ENCODE data around the gene HOXC13. TPM values are rescaled to one million over a fixed set of nuclear protein-coding genes. Genes with fewer than 3 reads are reported as not detected.

Gene HOXC13
- total RNA-seq = not detected

GRCh38 chr12:53938326-53939140 lies at the start of gene HOXC13:
TSS of gene HOXC13 (plus strand) at chr12:53938831. CDS start at chr12:53938907, 76 bp downstream.
- no peak within 1 kb of the TSS for H3K4me3 ChIP-seq
- H3K9me3 ChIP-seq = peaks cover 0 to 9% (median 0%) of the 10 kb centered on the region in 4 donors
- H3K27me3 ChIP-seq = peaks cover 0 to 77% of the 10 kb centered on the region in 2 donors
- no peak for DNase-seq
- H3K36me3 ChIP-seq = no peaks in the 10 kb centered on the region
- peaks cover 0 to 13% (median 0%) of the 10 kb centered on the region in 4 donors for H3K4me1 ChIP-seq
- TF ChIP-seq POLR2A (IDR thresholded peaks at IDR 0.05) = no peak
- no peak for TF ChIP-seq CTCF (IDR thresholded peaks at IDR 0.05)
- no peak within 1 kb of the TSS for H3K27ac ChIP-seq

GRCh38 chr12:53890081-53890480 lies 48.5 kb upstream of the HOXC13 start:
- H3K4me3 ChIP-seq = no peak overlapping the region
- H3K4me1 ChIP-seq = no peaks in the 10 kb centered on the region
- peaks cover 0 to 3% of the 10 kb centered on the region in 2 donors for H3K27me3 ChIP-seq
- H3K36me3 ChIP-seq = no peaks in the 10 kb centered on the region
- H3K27ac ChIP-seq = no peak overlapping the region
- TF ChIP-seq POLR2A (IDR thresholded peaks at IDR 0.05) (no peak), CTCF (IDR thresholded peaks at IDR 0.05) (no peak)
- H3K9me3 ChIP-seq = no peaks in the 10 kb centered on the region
- DNase-seq = no peak

- no peaks in the 10 kb centered on the region for H3K36me3 ChIP-seq
- peaks cover 0 to 3% of the 10 kb centered on the region in 2 donors for H3K27me3 ChIP-seq
- DNase-seq = no peak
Observed at GRCh38 chr12:53892762-53893395, 45.8 kb upstream of the HOXC13 start.

GRCh38 chr12:53899230-53899629 lies 39.4 kb upstream of the HOXC13 start:
- Histone ChIP-seq H3K27me3 (no peaks in the 10 kb centered on the region), H3K27ac (no peak overlapping the region), H3K4me1 (no peaks in the 10 kb centered on the region), H3K4me3 (no peak overlapping the region), H3K9me3 (no peaks in the 10 kb centered on the region), H3K36me3 (no peaks in the 10 kb centered on the region)
- DNase-seq = no peak
- no peak for TF ChIP-seq POLR2A (IDR thresholded peaks at IDR 0.05)
- no peak for TF ChIP-seq CTCF (IDR thresholded peaks at IDR 0.05)

More at GRCh38 chr12:53892762-53893395, 45.8 kb upstream of the HOXC13 start:
- TF ChIP-seq CTCF (IDR thresholded peaks at IDR 0.05) (no peak), POLR2A (IDR thresholded peaks at IDR 0.05) (no peak)
- Histone ChIP-seq H3K9me3 (no peaks in the 10 kb centered on the region), H3K27ac (no peak overlapping the region), H3K4me1 (no peaks in the 10 kb centered on the region), H3K4me3 (no peak overlapping the region)

- Histone ChIP-seq H3K4me3 (no peak overlapping the region), H3K27me3 (no peaks in the 10 kb centered on the region), H3K4me1 (no peaks in the 10 kb centered on the region), H3K36me3 (no peaks in the 10 kb centered on the region), H3K9me3 (no peaks in the 10 kb centered on the region), H3K27ac (no peak overlapping the region)
- DNase-seq = no peak
- TF ChIP-seq CTCF (IDR thresholded peaks at IDR 0.05) (no peak), POLR2A (IDR thresholded peaks at IDR 0.05) (no peak)
Observed at GRCh38 chr12:53907103-53907502, 31.5 kb upstream of the HOXC13 start.
